Trophoblast cell (in vitro differentiated cells and primary cell): Measurements from ENCODE around the gene IFT27.

ENCODE experiments used
- DNase-seq, 2 donors: peaks; one replicate each; pipeline ENCODE4 v3.0.0-alpha.2; 2016
- H2AFZ ChIP-seq: 2 replicates; pipeline ENCODE4 v1.6.1; 2013; ENCODE audit warnings: low read length, moderate library complexity, mild to moderate bottlenecking; ENCODE audit not compliant: insufficient read depth, poor library complexity
- H2AK5ac ChIP-seq: 2 replicates; pipeline ENCODE4 v1.6.1; 2013; ENCODE audit warnings: mild to moderate bottlenecking, low read length
- H2BK120ac ChIP-seq: 2 replicates; pipeline ENCODE4 v1.6.1; 2013; ENCODE audit warnings: low read length, mild to moderate bottlenecking, moderate library complexity; ENCODE audit not compliant: insufficient read depth, poor library complexity
- H2BK12ac ChIP-seq: 2 replicates; pipeline ENCODE4 v1.6.1; 2013; ENCODE audit warnings: mild to moderate bottlenecking, low read length, moderate library complexity
- H2BK5ac ChIP-seq: 2 replicates; pipeline ENCODE4 v1.6.1; 2013; ENCODE audit warnings: low read length, low read depth, moderate library complexity, mild to moderate bottlenecking; ENCODE audit not compliant: poor library complexity
- H3K14ac ChIP-seq: 2 replicates; pipeline ENCODE4 v1.6.1; 2013; ENCODE audit warnings: mild to moderate bottlenecking, low read length
- H3K18ac ChIP-seq: 2 replicates; pipeline ENCODE4 v1.6.1; 2013; ENCODE audit warnings: mild to moderate bottlenecking, low read length
- H3K23ac ChIP-seq: 2 replicates; pipeline ENCODE4 v1.6.1; 2013; ENCODE audit warnings: low read length
- H3K27ac ChIP-seq: 2 replicates; pipeline ENCODE4 v1.5.1; 2013; ENCODE audit warnings: low read depth, mild to moderate bottlenecking, inconsistent platforms, low read length, moderate library complexity
- H3K27me3 ChIP-seq: 2 replicates; pipeline ENCODE4 v1.6.1; 2013; ENCODE audit warnings: inconsistent platforms, mild to moderate bottlenecking, low read length, moderate library complexity; ENCODE audit not compliant: insufficient read depth
- H3K36me3 ChIP-seq, 2 experiments: 1 replicate in 1 of 2; 2 replicates in 1 of 2; pipeline ENCODE4 v1.6.1; 2013; ENCODE audit warnings: low read length in 2 of 2, mild to moderate bottlenecking in 2 of 2, moderate library complexity in 1 of 2; ENCODE audit not compliant: insufficient read depth in 2 of 2, control insufficient read depth in 1 of 2
- H3K4ac ChIP-seq: 2 replicates; pipeline ENCODE4 v1.6.1; 2013; ENCODE audit warnings: low read depth, mild to moderate bottlenecking, low read length, moderate library complexity
- H3K4me1 ChIP-seq, 2 experiments: 1 replicate in 1 of 2; 2 replicates in 1 of 2; pipeline ENCODE4 v1.6.1; 2013; ENCODE audit warnings: low read length in 2 of 2, mild to moderate bottlenecking in 2 of 2, moderate library complexity in 1 of 2; ENCODE audit not compliant: insufficient read depth in 2 of 2, control insufficient read depth in 1 of 2
- H3K4me2 ChIP-seq: 2 replicates; pipeline ENCODE4 v1.6.1; 2013; ENCODE audit warnings: inconsistent platforms, mild to moderate bottlenecking, low read length, moderate library complexity
- H3K4me3 ChIP-seq: 2 replicates; pipeline ENCODE4 v1.5.1; 2013; ENCODE audit warnings: mild to moderate bottlenecking, low read depth, low read length, inconsistent platforms
- H3K79me1 ChIP-seq: one replicate; pipeline ENCODE4 v1.6.1; 2013; ENCODE audit warnings: low read length
- H3K79me2 ChIP-seq: 2 replicates; pipeline ENCODE4 v1.6.1; 2013; ENCODE audit warnings: low read length, mild to moderate bottlenecking; ENCODE audit not compliant: control insufficient read depth, insufficient read depth, poor library complexity
- H3K9ac ChIP-seq: 2 replicates; pipeline ENCODE4 v1.6.1; 2013; ENCODE audit warnings: mild to moderate bottlenecking, low read length
- H3K9me3 ChIP-seq: 2 replicates; pipeline ENCODE4 v1.6.1; 2013; ENCODE audit warnings: low read depth, mild to moderate bottlenecking, control low read depth, inconsistent platforms, low read length; ENCODE audit not compliant: insufficient read depth
- H4K12ac ChIP-seq: 2 replicates; pipeline ENCODE4 v1.6.1; 2013; ENCODE audit warnings: low read depth, mild to moderate bottlenecking, low read length, moderate library complexity
- H4K8ac ChIP-seq: 2 replicates; pipeline ENCODE4 v1.6.1; 2013; ENCODE audit warnings: low read depth, mild to moderate bottlenecking, low read length, moderate library complexity
- H4K91ac ChIP-seq: one replicate; pipeline ENCODE4 v1.6.1; 2013; ENCODE audit warnings: low read depth, mild to moderate bottlenecking, low read length, moderate library complexity
- WGBS: extraction: QIAGEN DNeasy Blood & Tissue Kit; methylation state at CpG from one replicate; pipeline ENCODE4 v1.1.7; 2013; ENCODE audit warnings: missing lambda C conversion rate; ENCODE audit not compliant: insufficient read length, insufficient coverage; ENCODE audit errors: extremely low coverage; 5-methylcytosine and 5-hydroxymethylcytosine counted together

IFT27 gene

GRCh38 chr22:36775586-36775963, 344 bp downstream of the IFT27 start:
- Histone ChIP-seq H2BK12ac (no peak overlapping the region), H3K79me2 (no peaks in the 10 kb centered on the region), H3K9ac (peak overlapping the region; percentile 82), H3K4me2 (peak overlapping the region; percentile 67), H2BK5ac (no peak overlapping the region), H3K9me3 (peaks cover 7% of the 10 kb centered on the region), H3K4me3 (peak overlapping the region; percentile 92), H4K12ac (peak overlapping the region; percentile 58), H3K4me1 (peaks cover 2 to 4% of the 10 kb centered on the region in 2 experiments), H2BK120ac (peak overlapping the region; percentile 15), H3K27ac (no peak overlapping the region), H3K36me3 (no peaks in the 10 kb centered on the region), H4K8ac (peak overlapping the region; percentile 93), H3K18ac (peak overlapping the region; percentile 63), H4K91ac (peak overlapping the region; percentile 71), H3K4ac (peak overlapping the region; percentile 61), H3K23ac (no peak overlapping the region), H2AFZ (peak overlapping the region; percentile 95), H3K14ac (peak overlapping the region; percentile 88), H2AK5ac (peak overlapping the region; percentile 75), H3K79me1 (peaks cover 2% of the 10 kb centered on the region), H3K27me3 (no peaks in the 10 kb centered on the region)
- peak in 1 of 2 donors; percentile 17 for DNase-seq
- WGBS = no CpG with 5 or more reads among the region's 23 CpGs

DNA sequence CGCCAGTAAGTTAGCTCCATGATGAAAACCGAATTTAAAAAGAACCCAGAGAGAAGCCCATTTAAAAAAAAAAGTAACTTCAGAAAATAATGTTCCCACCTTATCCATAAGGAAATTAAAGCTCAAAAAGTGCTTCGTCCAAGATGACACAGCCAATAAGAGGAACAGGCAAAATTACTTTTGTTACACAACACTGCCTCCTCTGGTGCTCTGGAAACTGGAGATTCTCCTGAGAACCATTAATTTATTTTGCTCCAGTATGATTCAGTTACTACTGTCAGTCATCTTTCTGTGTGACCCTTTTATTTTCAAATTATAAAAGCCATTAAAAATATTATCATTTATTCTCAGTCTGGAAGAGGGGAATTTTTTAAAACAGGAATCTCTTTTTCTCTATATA, 2.0 kb downstream of the IFT27 start:
- H3K9ac ChIP-seq = no peak overlapping the region
- no peaks in the 10 kb centered on the region for H3K36me3 ChIP-seq
- peaks cover 2% of the 10 kb centered on the region for H3K79me1 ChIP-seq
- no peak overlapping the region for H3K4me2 ChIP-seq
- H3K27ac ChIP-seq = no peak overlapping the region
- DNase-seq = peak in 1 of 2 donors; percentile 41
- no CpG with 5 or more reads among the region's 3 CpGs for WGBS
- no peak overlapping the region for H3K18ac ChIP-seq
- no peak overlapping the region for H2BK5ac ChIP-seq
- no peak overlapping the region for H2AK5ac ChIP-seq
- H3K14ac ChIP-seq = no peak overlapping the region
- H3K4me1 ChIP-seq = peaks cover 2 to 4% of the 10 kb centered on the region in 2 experiments
- H3K27me3 ChIP-seq = no peaks in the 10 kb centered on the region
- no peaks in the 10 kb centered on the region for H3K79me2 ChIP-seq
- no peak overlapping the region for H3K23ac ChIP-seq
- no peak overlapping the region for H4K12ac ChIP-seq
- no peak overlapping the region for H2BK120ac ChIP-seq
- no peak overlapping the region for H3K4ac ChIP-seq
- H3K4me3 ChIP-seq = no peak overlapping the region
- H3K9me3 ChIP-seq = peaks cover 7% of the 10 kb centered on the region
- H4K91ac ChIP-seq = no peak overlapping the region
- H2BK12ac ChIP-seq = no peak overlapping the region
- no peak overlapping the region for H2AFZ ChIP-seq
- H4K8ac ChIP-seq = no peak overlapping the region

DNA sequence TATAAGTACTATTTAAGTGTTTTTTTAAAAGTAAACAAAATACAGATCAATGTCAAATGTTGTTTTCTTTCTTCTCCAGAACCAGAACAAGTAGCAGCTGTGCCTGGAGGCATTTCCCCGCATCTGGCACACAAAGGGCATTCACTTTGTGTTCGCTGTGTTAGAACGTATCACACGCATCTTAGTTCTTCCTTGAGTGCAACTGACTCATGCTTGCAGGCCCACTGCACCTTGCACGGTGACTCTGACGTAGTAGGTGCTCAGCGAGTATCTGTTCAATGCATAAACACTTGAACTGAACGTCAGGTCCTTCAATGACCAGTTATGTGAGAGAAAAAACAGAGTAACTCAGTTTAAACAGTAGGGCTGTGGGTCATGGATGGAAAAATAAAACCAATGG, 3.5 kb downstream of the IFT27 start:
- no peak overlapping the region for H3K9ac ChIP-seq
- H2AFZ ChIP-seq = no peak overlapping the region
- H3K79me1 ChIP-seq = peaks cover 2% of the 10 kb centered on the region
- H3K4me2 ChIP-seq = no peak overlapping the region
- no peak overlapping the region for H4K8ac ChIP-seq
- H3K4ac ChIP-seq = no peak overlapping the region
- H2BK5ac ChIP-seq = no peak overlapping the region
- DNase-seq = peak in 1 of 2 donors; percentile 55
- H3K27me3 ChIP-seq = no peaks in the 10 kb centered on the region
- H4K12ac ChIP-seq = no peak overlapping the region
- H3K18ac ChIP-seq = no peak overlapping the region
- H3K23ac ChIP-seq = no peak overlapping the region
- H3K36me3 ChIP-seq = peaks cover 2% of the 10 kb centered on the region in 2 experiments
- H4K91ac ChIP-seq = no peak overlapping the region
- WGBS = no CpG with 5 or more reads among the region's 8 CpGs
- H2BK12ac ChIP-seq = no peak overlapping the region
- no peak overlapping the region for H3K14ac ChIP-seq
- H2AK5ac ChIP-seq = no peak overlapping the region
- no peak overlapping the region for H2BK120ac ChIP-seq
- peaks cover 2 to 4% of the 10 kb centered on the region in 2 experiments for H3K4me1 ChIP-seq
- no peaks in the 10 kb centered on the region for H3K79me2 ChIP-seq
- H3K27ac ChIP-seq = no peak overlapping the region
- H3K4me3 ChIP-seq = no peak overlapping the region
- H3K9me3 ChIP-seq = peaks cover 5% of the 10 kb centered on the region

DNA sequence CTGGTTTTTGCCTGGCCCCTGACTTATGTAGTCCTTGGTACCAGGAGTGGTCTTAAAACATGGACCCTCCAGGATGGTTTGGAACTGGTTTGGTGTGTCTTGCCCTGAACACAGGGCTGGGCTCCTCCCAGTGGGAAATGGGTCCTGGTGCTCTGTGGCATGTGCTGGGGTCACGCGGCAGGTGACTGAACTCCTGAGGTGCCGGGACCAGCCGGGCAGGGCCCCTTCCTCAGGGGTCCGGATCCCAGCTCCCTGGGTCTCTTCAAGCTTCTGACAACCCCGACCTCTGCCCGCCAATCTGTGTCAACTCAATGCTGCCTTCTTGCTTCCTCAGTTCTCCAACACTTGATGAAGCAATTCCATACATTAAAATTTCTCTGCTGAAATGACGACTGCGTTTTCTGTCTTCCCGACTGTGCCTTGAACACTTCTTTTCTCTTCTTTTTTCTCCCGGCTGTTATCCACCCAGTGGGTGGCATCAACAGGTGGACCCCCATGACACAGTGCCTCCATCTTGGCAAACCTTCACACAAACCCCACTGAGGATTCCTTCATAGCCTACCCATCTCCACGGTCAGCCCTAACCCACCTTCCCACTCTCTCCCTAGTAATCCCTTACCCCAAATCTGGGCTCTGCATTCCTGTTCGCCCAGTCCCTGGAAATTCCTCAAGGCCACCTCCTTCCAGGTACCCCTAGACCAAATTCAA, 4.4 kb downstream of the IFT27 start:
- Histone ChIP-seq H3K79me1 (peaks cover 2% of the 10 kb centered on the region), H2BK120ac (no peak overlapping the region), H3K4me2 (no peak overlapping the region), H3K9ac (no peak overlapping the region), H3K36me3 (peaks cover 7% of the 10 kb centered on the region in 2 experiments), H3K4ac (no peak overlapping the region), H2BK12ac (no peak overlapping the region), H3K9me3 (no peaks in the 10 kb centered on the region), H3K14ac (no peak overlapping the region), H3K79me2 (no peaks in the 10 kb centered on the region), H4K12ac (no peak overlapping the region), H3K4me3 (no peak overlapping the region), H4K8ac (no peak overlapping the region), H2BK5ac (no peak overlapping the region), H3K4me1 (peaks cover 0 to 2% of the 10 kb centered on the region in 2 experiments), H3K27me3 (no peaks in the 10 kb centered on the region), H3K18ac (no peak overlapping the region), H3K23ac (no peak overlapping the region), H3K27ac (no peak overlapping the region), H4K91ac (no peak overlapping the region), H2AFZ (no peak overlapping the region), H2AK5ac (no peak overlapping the region)
- WGBS = no CpG with 5 or more reads among the region's 13 CpGs
- no peak for DNase-seq
